H9 (cell line): ENCODE results near the gene ITCH. TPM values are rescaled to one million over a fixed set of nuclear protein-coding genes. Genes with fewer than 3 reads are reported as not detected.
"Not testable (repeated sequence)": the region's sequence is repeated elsewhere in the genome, so short reads cannot be mapped to it uniquely, and the experiment has no call there.

Source experiments
- DNase-seq: peaks from one replicate; pipeline ENCODE4 v3.0.0-alpha.2; 2017
- H2AFZ ChIP-seq: one replicate; pipeline ENCODE4 v1.6.1; 2013; ENCODE audit warnings: mild to moderate bottlenecking, low read length, control low read depth, moderate library complexity
- H2AK5ac ChIP-seq: 2 replicates; pipeline ENCODE4 v1.6.1; 2013; ENCODE audit warnings: low read length, control low read depth, mixed read lengths; ENCODE audit not compliant: insufficient read length
- H2BK120ac ChIP-seq: one replicate; pipeline ENCODE4 v1.6.1; 2013; ENCODE audit warnings: low read depth, mild to moderate bottlenecking, low read length, control low read depth, inconsistent platforms; ENCODE audit not compliant: poor library complexity, severe bottlenecking
- H2BK12ac ChIP-seq: 2 replicates; pipeline ENCODE4 v1.6.1; 2013; ENCODE audit warnings: low read length, control low read depth, mixed read lengths, low read depth; ENCODE audit not compliant: insufficient read length
- H2BK15ac ChIP-seq: 2 replicates; pipeline ENCODE4 v1.6.1; 2013; ENCODE audit warnings: low read depth, low read length, control low read depth
- H2BK20ac ChIP-seq: one replicate; pipeline ENCODE4 v1.6.1; 2013; ENCODE audit warnings: low read depth, mild to moderate bottlenecking, low read length, control low read depth, inconsistent platforms; ENCODE audit not compliant: poor library complexity, severe bottlenecking
- H2BK5ac ChIP-seq: 2 replicates; pipeline ENCODE4 v1.6.1; 2013; ENCODE audit warnings: low read length, control low read depth, mixed read lengths; ENCODE audit not compliant: insufficient read length
- H3K14ac ChIP-seq: 2 replicates; pipeline ENCODE4 v1.6.1; 2013; ENCODE audit warnings: low read length, control low read depth; ENCODE audit not compliant: insufficient read depth
- H3K18ac ChIP-seq: 2 replicates; pipeline ENCODE4 v1.6.1; 2013; ENCODE audit warnings: low read depth, mild to moderate bottlenecking, mixed read lengths, low read length, control low read depth; ENCODE audit not compliant: insufficient read length
- H3K23ac ChIP-seq: 2 replicates; pipeline ENCODE4 v1.6.1; 2013; ENCODE audit warnings: low read length, control low read depth, mixed read lengths, low read depth; ENCODE audit not compliant: insufficient read length
- H3K23me2 ChIP-seq: 2 replicates; pipeline ENCODE4 v1.6.1; 2013; ENCODE audit warnings: low read depth, mild to moderate bottlenecking, mixed read lengths, low read length, control low read depth; ENCODE audit not compliant: insufficient read length, poor library complexity, severe bottlenecking
- H3K27ac ChIP-seq: 2 replicates; pipeline ENCODE4 v1.5.1; 2013; ENCODE audit warnings: low read length, control low read depth, mixed read lengths, low read depth; ENCODE audit not compliant: insufficient read length
- H3K27me3 ChIP-seq: 2 replicates; pipeline ENCODE4 v1.6.1; 2013; ENCODE audit warnings: low read length, control low read depth, inconsistent platforms; ENCODE audit not compliant: insufficient read depth
- H3K4ac ChIP-seq: 2 replicates; pipeline ENCODE4 v1.6.1; 2013; ENCODE audit warnings: low read depth, mild to moderate bottlenecking, control low read depth, inconsistent platforms, low read length, moderate library complexity
- H3K4me1 ChIP-seq: 2 replicates; pipeline ENCODE4 v1.6.1; 2013; ENCODE audit warnings: low read length, control low read depth, inconsistent platforms; ENCODE audit not compliant: insufficient read depth
- H3K4me2 ChIP-seq: 2 replicates; pipeline ENCODE4 v1.6.1; 2013; ENCODE audit warnings: low read length, control low read depth, mixed read lengths; ENCODE audit not compliant: insufficient read length, insufficient read depth
- H3K56ac ChIP-seq: 2 replicates; pipeline ENCODE4 v1.6.1; 2013; ENCODE audit warnings: low read depth, mild to moderate bottlenecking, mixed read lengths, low read length, control low read depth; ENCODE audit not compliant: insufficient read length
- H3K79me1 ChIP-seq: 2 replicates; pipeline ENCODE4 v1.6.1; 2013; ENCODE audit warnings: low read depth, mild to moderate bottlenecking, moderate library complexity, low read length, control low read depth, inconsistent platforms; ENCODE audit not compliant: insufficient read depth, poor library complexity, severe bottlenecking
- H3K79me2 ChIP-seq: 2 replicates; pipeline ENCODE4 v1.6.1; 2013; ENCODE audit warnings: low read length, control low read depth, inconsistent platforms; ENCODE audit not compliant: insufficient read depth
- H3K9ac ChIP-seq: 2 replicates; pipeline ENCODE4 v1.6.1; 2013; ENCODE audit warnings: low read length, control low read depth, mixed read lengths; ENCODE audit not compliant: insufficient read length; ENCODE audit errors: extremely low read depth
- H3K9me3 ChIP-seq: one replicate; pipeline ENCODE4 v1.6.1; 2013; ENCODE audit warnings: low read depth, low read length, inconsistent platforms; ENCODE audit not compliant: control insufficient read depth
- H3T11ph ChIP-seq: one replicate; pipeline ENCODE4 v1.6.1; 2013; ENCODE audit warnings: mild to moderate bottlenecking, low read length, control low read depth, inconsistent platforms
- H4K20me1 ChIP-seq: one replicate; pipeline ENCODE4 v1.6.1; 2013; ENCODE audit not compliant: control insufficient read depth, insufficient read length, insufficient read depth
- H4K5ac ChIP-seq: 2 replicates; pipeline ENCODE4 v1.6.1; 2013; ENCODE audit warnings: low read depth, mild to moderate bottlenecking, mixed read lengths, low read length, control low read depth; ENCODE audit not compliant: insufficient read length
- H4K8ac ChIP-seq: replicated peaks from 2 replicates; pipeline ENCODE4 v1.6.1; 2013; ENCODE audit warnings: low read length, control low read depth, mixed read lengths, low read depth; ENCODE audit not compliant: insufficient read length
- H4K91ac ChIP-seq: 2 replicates; pipeline ENCODE4 v1.6.1; 2013; ENCODE audit warnings: low read depth, mild to moderate bottlenecking, moderate library complexity, mixed read lengths, low read length, control low read depth; ENCODE audit not compliant: insufficient read length
- H3K27ac Mint-ChIP-seq, 3 experiments: 2 replicates in 2 of 3; 3 replicates in 1 of 3; pipeline ENCODE4 v1.8.0; 2020 to 2021; ENCODE audit warnings: mixed read lengths in 3 of 3, mild to moderate bottlenecking in 1 of 3, moderate library complexity in 1 of 3
- H3K27me3 Mint-ChIP-seq: 2 replicates; pipeline ENCODE4 v1.8.0; 2021; ENCODE audit warnings: low read depth, mild to moderate bottlenecking, moderate library complexity, mixed read lengths
- H3K36me3 Mint-ChIP-seq, 3 experiments: 2 replicates in 2 of 3; 3 replicates in 1 of 3; pipeline ENCODE4 v1.8.0; 2020 to 2021; ENCODE audit warnings: low read depth in 3 of 3, mixed read lengths in 3 of 3; ENCODE audit not compliant: insufficient read depth in 1 of 3
- H3K4me1 Mint-ChIP-seq, 2 experiments: 2 replicates each; pipeline ENCODE4 v1.8.0; 2020; ENCODE audit warnings: mixed read lengths in 2 of 2
- H3K4me3 Mint-ChIP-seq, 2 experiments: 2 replicates in 1 of 2; 3 replicates in 1 of 2; pipeline ENCODE4 v1.8.0; 2020 to 2021; ENCODE audit warnings: mild to moderate bottlenecking in 2 of 2, mixed read lengths in 2 of 2, moderate library complexity in 1 of 2
- H3K9me3 Mint-ChIP-seq, 2 experiments: 2 replicates in 1 of 2; 3 replicates in 1 of 2; pipeline ENCODE4 v1.8.0; 2020; ENCODE audit warnings: mild to moderate bottlenecking in 2 of 2, mixed read lengths in 2 of 2, moderate library complexity in 1 of 2
- WGBS: extraction: QIAGEN DNeasy Blood & Tissue Kit; methylation state at CpG from one replicate; pipeline ENCODE4 v1.1.7; 2013; ENCODE audit warnings: missing lambda C conversion rate, low lambda C conversion rate, mixed read lengths; ENCODE audit not compliant: insufficient read length; ENCODE audit errors: extremely low coverage; 5-methylcytosine and 5-hydroxymethylcytosine counted together
- total RNA-seq: library from RNA; stranded (reverse); gene quantifications from 2 replicates; pipeline ENCODE4 v1.2.1, GENCODE V29; 2021

The ITCH gene
- total RNA-seq, 1 experiment from 2014 or later: 55.9 TPM

GRCh38 chr20:34519841-34520240 lies 156.8 kb downstream of the ITCH start:
- not testable (repeated sequence) for H2AK5ac ChIP-seq, H2BK20ac ChIP-seq, H3K79me2 ChIP-seq, H3T11ph ChIP-seq, H4K91ac ChIP-seq, H3K23me2 ChIP-seq, H3K9ac ChIP-seq, H2BK5ac ChIP-seq, H3K23ac ChIP-seq, H3K9me3 ChIP-seq, H3K4me3 Mint-ChIP-seq, H4K5ac ChIP-seq, H4K8ac ChIP-seq, H3K79me1 ChIP-seq, H3K9me3 Mint-ChIP-seq, H3K18ac ChIP-seq, H3K56ac ChIP-seq, H4K20me1 ChIP-seq, H3K27ac Mint-ChIP-seq, H2AFZ ChIP-seq, H3K27me3 Mint-ChIP-seq, H2BK12ac ChIP-seq, H2BK120ac ChIP-seq, H3K4ac ChIP-seq, H3K27me3 ChIP-seq, H3K14ac ChIP-seq, H3K4me2 ChIP-seq, H3K27ac ChIP-seq, H2BK15ac ChIP-seq, H3K4me1 ChIP-seq, DNase-seq
- WGBS: 100% methylated on average over 1 of the region's 10 CpGs
- H3K36me3 Mint-ChIP-seq: peaks cover 0 to 39% (median 9%) of the 10 kb centered on the region in 3 experiments; a peak in 4 of 7 replicates
- peaks cover 18 to 28% of the 10 kb centered on the region in 2 experiments for H3K4me1 Mint-ChIP-seq
